ENCODE measurements around the gene GCC1. TPM values are rescaled to one million over a fixed set of nuclear protein-coding genes. Genes with fewer than 3 reads are reported as not detected.
"Not testable (repeated sequence)": the region's sequence is repeated elsewhere in the genome, so short reads cannot be mapped to it uniquely, and the experiment has no call there.

The GCC1 gene
- total RNA-seq, 1 donor from 2014 or later, result 19.0 TPM

- DNase-seq (ENCODE audit: low spot score), result peak; percentile 51
Measured at GRCh38 chr7:127588697-127589482, 3.5 kb upstream of the GCC1 start.

DNA sequence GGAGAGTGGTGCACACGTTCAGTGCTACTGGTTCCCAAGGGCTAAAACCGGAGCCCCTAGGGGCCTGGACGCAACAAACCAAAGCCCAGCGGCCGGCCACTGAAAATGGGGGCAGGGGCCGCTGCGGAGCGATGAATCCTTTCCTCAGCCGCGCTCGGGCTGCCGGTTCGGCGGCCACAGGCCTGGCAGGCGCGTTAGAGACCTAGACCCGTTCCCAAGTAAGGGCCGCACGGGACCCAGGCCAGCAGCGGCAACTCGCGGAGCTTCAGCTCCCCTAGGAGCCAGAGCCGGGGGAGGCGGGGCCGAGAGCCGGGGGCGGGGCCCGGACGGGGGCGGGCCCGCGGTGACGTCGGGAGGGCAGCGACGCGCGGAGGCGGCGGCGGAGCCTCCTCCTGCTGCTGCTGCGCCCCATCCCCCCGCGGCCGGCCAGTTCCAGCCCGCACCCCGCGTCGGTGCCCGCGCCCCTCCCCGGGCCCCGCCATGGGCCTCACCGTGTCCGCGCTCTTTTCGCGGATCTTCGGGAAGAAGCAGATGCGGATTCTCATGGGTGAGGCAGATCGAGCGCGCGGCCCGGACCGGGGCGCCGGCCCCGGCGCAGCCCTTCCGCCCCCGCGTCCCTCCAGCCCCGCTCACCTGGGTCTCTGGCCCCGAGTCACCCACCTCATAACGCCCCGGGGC, 2.8 kb upstream of the GCC1 start, which contains the start of gene ARF5:
Gene ARF5, plus strand, starts transcription at position 393 of the 678 bp plus-strand sequence. Its CDS starts 88 bp downstream, at position 481.
- DNase-seq (ENCODE audit: low spot score), result peak; percentile 90

GRCh38 chr7:127587663-127588018, 2.2 kb upstream of the GCC1 start:
- no peak for DNase-seq (ENCODE audit: low spot score)

- DNase-seq (ENCODE audit: low spot score), result no peak
Measured at GRCh38 chr7:127586346-127586745, 950 bp upstream of the GCC1 start.

DNA sequence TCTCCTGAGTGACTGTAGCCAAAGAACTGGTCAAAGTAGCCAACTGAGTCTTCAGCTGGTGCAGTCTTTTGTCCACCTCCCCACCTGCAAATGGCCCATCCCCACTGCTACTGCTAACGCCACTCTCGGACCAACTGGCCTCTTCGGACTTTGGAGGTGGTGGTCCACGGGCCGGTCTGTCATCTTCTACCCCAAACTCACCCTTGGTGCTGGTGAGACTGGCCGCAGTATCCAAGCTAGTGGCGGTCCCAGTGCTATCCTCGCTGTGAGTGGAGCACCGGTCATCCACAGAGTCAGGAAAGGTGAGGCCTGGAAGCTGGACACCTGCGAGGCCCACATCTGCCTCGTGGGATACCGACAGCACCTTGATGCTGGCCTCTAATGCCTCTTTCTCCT, 750 bp downstream of the GCC1 start:
- DNase-seq (ENCODE audit: low spot score), result no peak

DNA sequence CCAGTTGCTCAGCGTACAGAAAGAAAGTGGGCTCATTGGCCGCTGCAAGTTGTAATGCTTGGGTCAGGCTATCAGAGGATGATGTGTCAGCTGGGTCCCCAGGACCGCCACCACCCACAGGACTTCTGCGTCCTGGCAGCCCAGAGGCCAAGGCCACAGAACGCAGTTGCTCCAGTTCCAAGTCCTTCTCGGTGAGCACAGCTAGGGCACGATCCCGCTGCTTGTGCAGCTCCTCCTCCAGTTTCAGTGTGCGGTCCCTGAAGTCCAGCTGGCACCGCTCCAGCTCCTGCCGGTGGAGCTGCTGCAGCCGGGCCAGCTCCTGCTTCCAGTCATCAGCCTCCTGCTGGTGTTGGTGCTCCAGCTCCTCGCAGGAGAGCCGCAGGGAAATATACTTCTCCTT, 3.0 kb downstream of the GCC1 start:
- DNase-seq (ENCODE audit: low spot score), result no peak

- DNase-seq (ENCODE audit: low spot score), result no peak
Measured at GRCh38 chr7:127581716-127582115, 3.7 kb downstream of the GCC1 start.

GRCh38 chr7:127580612-127581011, 4.8 kb downstream of the GCC1 start:
- no peak for DNase-seq (ENCODE audit: low spot score)

GRCh38 chr7:127578711-127579275, 6.6 kb downstream of the GCC1 start:
- DNase-seq (ENCODE audit: low spot score), result no peak

GRCh38 chr7:127578036-127578684, 7.2 kb downstream of the GCC1 start:
- no peak for DNase-seq (ENCODE audit: low spot score)

- DNase-seq (ENCODE audit: low spot score), result no peak
Measured at GRCh38 chr7:127571741-127572505, 13.5 kb downstream of the GCC1 start.

DNA sequence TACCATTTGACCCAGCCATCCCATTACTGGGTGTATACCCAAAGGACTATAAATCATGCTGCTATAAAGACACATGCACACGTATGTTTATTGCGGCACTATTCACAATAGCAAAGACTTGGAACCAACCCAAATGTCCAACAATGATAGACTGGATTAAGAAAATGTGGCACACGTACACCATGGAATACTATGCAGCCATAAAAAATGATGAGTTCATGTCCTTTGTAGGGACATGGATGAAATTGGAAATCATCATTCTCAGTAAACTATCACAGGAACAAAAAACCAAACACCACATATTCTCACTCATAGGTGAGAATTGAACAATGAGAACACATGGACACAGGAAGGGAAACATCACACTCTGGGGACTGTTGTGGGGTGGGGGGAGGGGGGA, 17.4 kb downstream of the GCC1 start:
- not testable (repeated sequence) for DNase-seq (ENCODE audit: low spot score)

DNA sequence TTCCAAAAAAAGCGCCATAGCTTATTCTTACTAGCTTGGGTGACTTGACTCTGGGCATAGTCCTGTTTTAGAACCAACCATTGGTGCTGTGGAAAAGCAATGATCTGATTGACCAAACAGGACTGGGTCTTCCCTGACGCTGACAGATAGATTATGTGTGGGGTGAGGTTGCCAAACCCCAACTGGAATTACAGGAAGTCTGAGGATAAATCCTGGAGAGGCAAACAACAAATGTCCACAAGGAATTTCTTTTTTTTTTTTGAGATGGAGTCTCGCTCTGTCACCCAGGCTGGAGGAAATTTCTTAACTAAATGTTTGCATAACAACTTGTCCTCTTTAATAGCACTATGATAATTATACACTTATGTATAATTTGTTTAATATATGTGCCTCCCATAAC, 19.2 kb downstream of the GCC1 start:
- DNase-seq (ENCODE audit: low spot score), result no peak

GRCh38 chr7:127557803-127558202, 27.6 kb downstream of the GCC1 start:
- DNase-seq (ENCODE audit: low spot score), result no peak

- DNase-seq (ENCODE audit: low spot score), result no peak
Measured at GRCh38 chr7:127556404-127556803, 29.0 kb downstream of the GCC1 start.

DNA sequence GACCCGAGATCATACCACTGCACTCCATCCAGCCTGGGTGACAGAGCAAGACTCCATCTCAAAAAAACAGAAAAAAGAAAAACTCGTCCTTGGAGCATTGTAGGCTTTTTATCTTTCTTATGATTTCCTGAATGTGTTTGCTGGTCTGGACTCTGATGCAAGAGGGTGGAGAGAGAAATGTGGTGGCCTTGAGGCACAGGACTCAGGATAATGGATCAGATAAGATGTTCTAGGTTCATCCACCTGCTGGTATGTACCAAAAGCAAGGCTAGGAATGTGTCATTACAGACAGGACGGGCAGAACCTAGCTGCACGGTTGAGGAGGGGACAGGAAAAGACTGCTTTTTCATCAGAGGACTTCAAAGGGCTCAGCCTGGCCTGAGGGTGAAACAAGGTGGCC, 33.5 kb downstream of the GCC1 start:
- no peak for DNase-seq (ENCODE audit: low spot score)

- no peak for DNase-seq (ENCODE audit: low spot score)
Measured at GRCh38 chr7:127550247-127550646, 35.1 kb downstream of the GCC1 start.

DNA sequence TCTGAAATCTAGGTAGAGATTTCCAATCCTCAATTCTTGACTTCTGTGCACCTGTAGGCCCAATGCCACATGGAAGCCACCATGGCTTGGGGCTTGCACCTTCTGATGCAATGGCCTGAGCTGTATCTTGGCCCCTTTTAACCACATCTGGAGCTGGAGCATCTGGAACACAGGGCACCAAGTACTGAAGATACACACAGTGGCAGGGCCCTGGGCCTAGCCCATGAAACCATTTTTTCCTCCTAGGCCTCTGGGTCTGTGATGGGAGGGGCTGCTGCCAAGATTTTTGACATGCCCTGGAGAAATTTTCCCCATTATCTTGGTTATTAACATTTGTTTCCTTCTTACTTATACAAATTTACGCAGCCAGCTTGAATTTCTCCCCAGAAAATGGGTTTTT, 39.1 kb downstream of the GCC1 start:
- DNase-seq (ENCODE audit: low spot score), result no peak

- DNase-seq (ENCODE audit: low spot score), result no peak
Measured at GRCh38 chr7:127541548-127541947, 43.8 kb downstream of the GCC1 start.

GRCh38 chr7:127540461-127540860, 44.9 kb downstream of the GCC1 start:
- DNase-seq (ENCODE audit: low spot score), result not testable (repeated sequence)

GRCh38 chr7:127539116-127539515, 46.3 kb downstream of the GCC1 start:
- no peak for DNase-seq (ENCODE audit: low spot score)

- no peak for DNase-seq (ENCODE audit: low spot score)
Measured at GRCh38 chr7:127536741-127537140, 48.7 kb downstream of the GCC1 start.
